CD4-positive, alpha-beta T cell treated with Interleukin-17A for 1 hour (primary cell): ENCODE results near the gene RUFY4.
A peak's percentile ranks its signal among the peaks of the same experiment; 100 is the strongest.
"Not testable (repeated sequence)": the region's sequence is repeated elsewhere in the genome, so short reads cannot be mapped to it uniquely, and the experiment has no call there.

Experiments
- DNase-seq: peaks from one replicate; pipeline ENCODE4 v3.0.0-alpha.2; 2020

Gene RUFY4

DNA sequence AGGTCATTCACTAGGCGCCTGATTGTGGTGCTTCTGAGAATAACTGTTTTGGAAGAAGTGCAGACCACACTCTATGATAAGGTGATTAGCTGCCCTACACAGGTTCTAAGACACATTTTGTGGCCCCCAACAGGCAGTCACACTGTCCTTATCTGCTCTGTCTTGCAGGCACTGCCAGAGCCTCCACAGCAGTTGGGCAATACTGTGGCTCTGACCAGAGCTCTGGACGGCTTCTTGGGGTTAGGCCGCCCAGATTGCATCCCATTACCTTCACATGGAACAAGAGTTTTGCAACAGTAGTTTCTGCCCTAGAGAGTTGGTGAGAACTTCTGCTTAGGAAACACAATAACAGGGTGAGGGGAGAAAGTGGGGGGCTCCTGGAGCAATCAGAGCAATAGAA, 22.7 kb downstream of the RUFY4 start:
- no peak for DNase-seq

- DNase-seq, result no peak
Observed at GRCh38 chr2:218093879-218094278, 24.8 kb downstream of the RUFY4 start.

- DNase-seq, result no peak
Observed at GRCh38 chr2:218095853-218096252, 26.8 kb downstream of the RUFY4 start.

DNA sequence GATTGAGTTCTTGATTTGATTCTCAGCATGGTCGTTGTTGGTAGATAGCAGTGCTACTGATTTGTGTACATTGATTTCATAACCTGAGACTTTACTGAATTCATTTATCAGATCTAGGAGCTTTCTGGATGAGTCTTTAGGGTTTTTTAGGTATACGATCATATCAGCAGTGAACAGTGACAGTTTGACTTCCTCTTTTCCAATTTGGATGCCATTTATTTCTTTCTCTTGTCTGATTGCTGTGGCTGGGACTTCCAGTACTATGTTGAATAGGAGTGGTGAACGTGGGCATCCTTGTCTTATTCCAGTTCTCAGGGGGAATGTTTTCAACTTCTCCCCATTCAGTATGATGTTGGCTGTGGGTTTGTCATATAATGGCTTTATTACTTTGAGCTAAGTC, 28.9 kb downstream of the RUFY4 start:
- DNase-seq, result no peak

DNA sequence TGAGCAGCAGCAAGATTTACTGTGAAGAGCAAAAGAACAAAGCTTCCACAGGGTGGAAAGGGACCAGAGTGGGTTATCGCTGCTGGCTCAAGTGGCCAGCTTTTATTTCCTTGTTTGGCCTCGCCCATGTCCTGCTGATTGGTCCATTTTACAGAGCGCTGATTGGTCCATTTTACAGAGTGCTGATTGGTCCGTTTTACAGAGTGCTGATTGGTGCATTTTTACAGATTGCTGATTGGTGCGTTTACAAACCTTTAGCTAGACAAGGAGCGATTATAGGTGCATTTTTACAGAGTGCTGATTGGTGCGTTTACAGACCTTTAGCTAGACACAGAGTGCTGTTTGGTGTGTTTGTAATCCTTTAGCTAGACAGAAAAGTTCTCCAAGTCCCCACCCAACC, 39.8 kb downstream of the RUFY4 start:
- not testable (repeated sequence) for DNase-seq

DNA sequence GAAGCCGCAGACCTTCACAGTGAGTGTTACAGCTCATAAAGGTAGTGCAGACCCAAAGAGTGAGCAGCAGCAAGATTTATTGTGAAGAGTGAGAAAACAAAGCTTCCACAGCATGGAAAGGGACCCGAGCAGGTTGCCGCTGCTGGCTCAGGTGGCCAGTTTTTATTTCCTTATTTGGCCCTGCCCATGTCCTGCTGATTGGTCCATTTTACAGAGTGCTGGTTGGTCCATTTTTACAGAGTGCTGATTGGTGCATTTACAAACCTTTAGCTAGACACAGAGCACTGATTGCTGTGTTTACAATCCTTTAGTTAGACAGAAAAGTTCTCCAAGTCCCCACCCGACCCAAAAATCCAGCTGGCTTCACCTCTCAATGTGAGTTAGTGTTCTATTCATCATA, 52.7 kb downstream of the RUFY4 start:
- not testable (repeated sequence) for DNase-seq

DNA sequence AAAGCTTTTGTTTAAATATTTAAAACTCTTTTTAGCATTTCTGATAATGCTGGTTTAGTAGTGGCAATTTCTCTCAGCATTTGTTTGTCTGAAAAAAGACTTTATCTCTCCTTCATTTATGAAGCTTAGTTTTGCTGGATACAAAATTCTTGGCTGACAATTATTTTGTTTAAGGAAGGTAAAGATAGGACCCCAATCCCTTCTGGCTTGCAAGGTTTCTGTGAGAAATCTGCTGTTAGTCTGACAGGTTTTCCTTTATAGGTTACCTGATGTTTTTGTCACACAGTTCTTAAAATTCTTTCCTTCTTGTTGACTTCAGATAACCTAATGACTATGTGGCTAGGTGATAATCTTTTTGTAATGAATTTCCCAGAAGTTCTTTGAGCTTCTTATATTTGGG, 53.2 kb downstream of the RUFY4 start:
- not testable (repeated sequence) for DNase-seq

- DNase-seq, result no peak
Observed at GRCh38 chr2:218123986-218124385, 54.9 kb downstream of the RUFY4 start.

- DNase-seq, result no peak
Observed at GRCh38 chr2:218125095-218125494, 56.0 kb downstream of the RUFY4 start.

DNA sequence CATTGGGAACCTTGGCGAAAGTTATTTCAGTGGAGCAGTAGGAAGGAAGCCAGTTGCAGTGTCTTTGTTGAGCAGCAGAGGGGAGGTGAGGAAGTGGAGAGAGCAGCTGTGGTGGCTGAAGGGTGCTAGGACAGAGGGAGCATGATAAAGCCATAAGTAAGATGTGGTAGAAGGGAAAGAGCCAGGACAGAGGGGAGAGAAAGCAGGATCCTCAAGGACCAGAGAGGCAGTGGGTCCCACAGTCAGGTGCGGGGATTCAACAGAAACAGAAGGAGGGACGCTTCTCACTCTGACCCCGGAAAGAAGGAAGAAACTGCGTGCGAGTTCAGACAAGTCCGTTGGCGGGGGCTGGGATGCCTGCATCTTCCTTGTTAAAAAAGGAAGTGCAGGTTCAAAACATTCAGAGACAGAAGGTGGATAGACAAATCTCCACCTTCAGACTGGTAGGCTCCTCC, 56.6 kb downstream of the RUFY4 start, which contains the start of gene CXCR2:
Gene CXCR2 (plus strand): TSS at position 403 of the 455 bp plus-strand sequence. CDS start 8,774 bp downstream, outside the sequence.
- DNase-seq, result no peak

GRCh38 chr2:218127929-218128455, 58.9 kb downstream of the RUFY4 start:
- DNase-seq, result no peak

GRCh38 chr2:218128781-218129457, 59.9 kb downstream of the RUFY4 start:
- DNase-seq, result peak; percentile 2

- no peak for DNase-seq
Observed at GRCh38 chr2:218129458-218130135, 60.5 kb downstream of the RUFY4 start.

DNA sequence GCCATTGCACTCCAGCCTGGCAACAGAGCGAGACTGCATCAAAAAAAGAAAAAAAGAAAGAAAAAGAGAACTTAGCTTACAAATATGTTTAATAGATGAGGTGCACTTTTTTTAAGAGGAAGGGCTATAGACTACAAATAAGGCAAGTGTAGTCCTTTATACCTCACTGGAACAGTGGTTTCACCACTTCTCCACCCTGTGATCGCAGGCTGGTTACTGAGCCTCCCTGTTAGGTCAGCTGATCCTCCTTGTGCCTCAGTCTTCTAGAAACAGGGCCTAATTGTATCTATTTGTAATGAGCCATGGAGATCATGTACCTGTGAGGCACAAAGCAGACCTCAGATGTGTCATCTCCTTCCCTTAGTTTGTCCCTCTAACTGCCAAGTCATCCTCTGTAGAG, 61.3 kb downstream of the RUFY4 start:
- peak; percentile 6 for DNase-seq

DNA sequence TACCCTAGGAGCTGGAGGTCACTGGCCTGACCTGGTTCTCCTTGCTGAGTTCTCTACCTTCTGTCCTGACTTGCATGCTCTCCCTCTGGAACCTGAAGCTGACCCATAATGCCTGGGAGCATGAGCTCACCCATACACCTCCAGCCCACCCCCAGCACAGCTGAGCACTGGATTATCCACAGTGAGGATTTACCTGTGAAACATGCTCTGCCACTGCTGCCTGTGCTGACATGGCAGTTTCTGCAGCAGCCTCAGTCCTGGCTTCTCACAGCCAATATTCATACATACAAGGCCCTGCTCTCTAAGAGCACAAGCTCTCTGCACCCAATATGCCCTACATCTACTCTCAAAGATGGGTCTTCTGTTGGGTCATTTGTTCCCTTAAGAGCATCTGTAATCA, 61.8 kb downstream of the RUFY4 start:
- no peak for DNase-seq

DNA sequence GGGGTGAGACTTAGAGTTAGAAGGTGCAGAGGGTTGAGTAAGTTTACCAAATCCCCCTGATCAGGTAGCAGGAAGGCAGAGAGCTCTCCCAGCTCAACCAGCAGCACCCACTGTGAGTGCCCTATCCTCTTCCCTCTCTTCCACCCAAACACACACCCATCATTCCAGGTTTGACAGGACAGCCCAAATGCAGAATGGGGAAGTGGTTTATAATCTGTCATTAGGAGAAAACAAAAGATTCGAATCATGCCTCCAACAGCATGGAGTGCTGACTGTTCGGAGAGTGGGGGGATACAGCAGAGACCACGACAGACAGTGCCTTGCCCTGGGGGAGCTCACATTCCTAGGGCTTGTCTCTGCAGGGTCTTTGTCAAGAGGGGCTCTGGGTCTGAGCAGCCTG, 68.5 kb downstream of the RUFY4 start:
- DNase-seq, result no peak

- DNase-seq, result no peak
Observed at GRCh38 chr2:218138047-218138446, 69.0 kb downstream of the RUFY4 start.
